Adrenal gland (tissue), 5 donors: Measurements from ENCODE around the gene CERS3.

Source experiments
- CTCF ChIP-seq, 6 experiments: fragments of 450-650 bp in 4 of 6; fragments of 200-600 bp in 2 of 6; sonication (generic) in 1 of 6; IDR thresholded peaks; 1 replicate in 5 of 6; 2 replicates in 1 of 6; pipeline versions ENCODE4 v1.5.1 to v1.8.0; 2016 to 2021; ENCODE audit warnings: antibody characterized with exemption in 6 of 6, mild to moderate bottlenecking in 2 of 6, moderate library complexity in 1 of 6
- POLR2A ChIP-seq, 2 donors: fragments of 450-650 bp; IDR thresholded peaks; one replicate each; pipeline ENCODE4 v1.6.1; 2017; ENCODE audit warnings: antibody characterized with exemption in 2 of 2, mild to moderate bottlenecking in 2 of 2, moderate library complexity in 1 of 2
- donor health status: DM: no; HTN: no; CAD: no.

GRCh38 chr15:100517846-100518245, 10.9 kb downstream of the CERS3 start:
- TF ChIP-seq POLR2A (IDR thresholded peaks at IDR 0.05) = no peak
- no peak for TF ChIP-seq CTCF (IDR thresholded peaks at IDR 0.05)
